ENCODE results near the gene HOXB6.

The HOXB6 gene

DNA sequence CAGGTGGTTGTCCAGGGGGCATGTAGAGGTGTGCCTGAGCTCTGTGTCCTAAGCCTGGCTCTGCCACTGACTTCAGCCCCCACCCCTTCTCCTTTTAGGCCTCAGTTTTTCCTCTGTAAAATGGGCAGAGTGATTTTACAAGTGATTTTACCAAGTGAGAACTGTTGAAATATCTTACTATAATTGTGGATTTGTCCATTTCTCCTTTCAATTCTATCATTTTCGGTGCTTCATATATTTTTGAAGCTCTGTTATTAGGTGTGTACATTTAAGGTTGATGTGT is 43.1 kb upstream of the HOXB6 start:
- CTCF ChIA-PET, result interaction anchor here (0.6 to 2.2 kb wide), 6 partner anchors 11 to 542 kb away, joined by 4 to 16 read pairs (median 6); no protein-coding TSS in a partner anchor
- Histone ChIP-seq H3K36me3 (ENCODE audit: control insufficient read depth in 2 of 2, insufficient read depth in 1 of 2, low read length in 2 of 2) (peaks cover 0 to 8% of the 10 kb centered on the region in 2 experiments; a peak in 1 of 3 replicates), H3K4me3 (ENCODE audit: low read depth, low read length) (peak overlapping the region; percentile 80), H3K4me1 (ENCODE audit: control insufficient read depth, insufficient read depth, low read length) (peaks cover 6% of the 10 kb centered on the region), H3K9me3 (ENCODE audit: control insufficient read depth, insufficient read depth, low read depth, low read length) (no peaks in the 10 kb centered on the region), H3K27ac (ENCODE audit: extremely low read depth, low read depth, low read length) (peak overlapping the region; percentile 93)
- TF ChIP-seq ZSCAN30 (tag by site-specific recombination; IDR thresholded peaks at IDR 0.05) (peak; percentile 16; the same call in 1 of the 2 replicates), ZNF248 (tag by site-specific recombination; IDR thresholded peaks at IDR 0.05) (no peak)
- TF ChIP-seq, protein P1, sequence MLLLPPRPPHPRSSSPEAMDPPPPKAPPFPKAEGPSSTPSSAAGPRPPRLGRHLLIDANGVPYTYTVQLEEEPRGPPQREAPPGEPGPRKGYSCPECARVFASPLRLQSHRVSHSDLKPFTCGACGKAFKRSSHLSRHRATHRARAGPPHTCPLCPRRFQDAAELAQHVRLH (tag by site-specific recombination; IDR thresholded peaks at IDR 0.05), result peak; percentile 73
- POLR2A ChIA-PET, result interaction anchor here (1.3 to 3.1 kb wide), 2 partner anchors 11 to 22 kb away, joined by 10 to 23 read pairs; partner anchors contain the start of gene HOXB9

DNA sequence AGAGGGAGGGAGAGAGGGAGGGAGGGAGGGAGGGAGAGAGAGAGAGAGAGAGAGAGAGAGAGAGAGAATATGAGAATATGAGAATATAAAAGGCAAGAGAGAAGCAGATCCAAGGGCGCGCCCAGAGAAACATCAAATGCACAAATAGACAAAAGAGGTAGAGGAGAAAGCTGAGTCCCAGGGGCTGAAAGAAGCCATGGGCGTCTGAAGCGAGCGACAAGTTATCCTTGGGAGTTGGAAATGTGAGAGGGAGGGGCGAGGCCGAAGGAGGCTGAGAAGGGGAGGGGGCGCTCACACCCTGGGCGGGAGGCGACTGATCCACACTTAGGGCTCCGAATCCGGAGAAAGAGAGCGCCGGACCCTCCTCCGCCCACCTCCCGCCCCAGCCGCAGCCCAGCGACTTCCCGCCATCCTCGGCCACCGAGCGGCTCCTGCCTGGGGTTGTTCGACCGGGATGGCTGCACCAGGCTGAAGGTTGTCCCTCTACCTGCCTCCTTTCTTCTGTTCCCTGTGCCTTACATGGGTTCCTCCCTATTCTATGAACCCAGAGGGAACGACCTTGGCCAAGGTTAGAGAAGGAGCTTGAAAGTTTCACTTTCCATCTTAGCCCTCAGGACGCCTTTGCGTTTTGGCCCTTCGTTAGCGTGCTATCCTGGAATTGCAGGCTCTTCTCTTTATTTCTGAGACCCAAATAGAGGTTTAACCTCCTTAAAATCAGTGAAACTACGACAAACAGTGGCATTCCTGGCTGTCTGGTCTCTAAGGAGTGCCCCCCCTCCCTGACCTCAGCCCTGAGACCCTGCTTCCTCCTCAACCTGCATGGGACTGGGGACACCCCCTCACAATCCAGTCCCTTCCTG is 42.5 kb upstream of the HOXB6 start:
- ChIA-PET CTCF (interaction anchor here (0.7 to 2.2 kb wide), 6 partner anchors 11 to 467 kb away, joined by 3 to 16 read pairs (median 6); no protein-coding TSS in a partner anchor), POLR2A (interaction anchor here (0.6 to 3.1 kb wide), 5 partner anchors 11 to 359 kb away, joined by 3 to 23 read pairs (median 5); partner anchors contain the start of gene HOXB9)
- peaks cover 0 to 14% of the 10 kb centered on the region in 2 experiments; a peak in 1 of 3 replicates for H3K36me3 ChIP-seq (ENCODE audit: control insufficient read depth in 2 of 2, insufficient read depth in 1 of 2, low read length in 2 of 2)
- H3K4me3 ChIP-seq (ENCODE audit: low read depth, low read length), result peak overlapping the region; percentile 80
- H3K4me1 ChIP-seq (ENCODE audit: control insufficient read depth, insufficient read depth, low read length), result peaks cover 6% of the 10 kb centered on the region
- H3K9me3 ChIP-seq (ENCODE audit: control insufficient read depth, insufficient read depth, low read depth, low read length), result no peaks in the 10 kb centered on the region
- H3K27ac ChIP-seq (ENCODE audit: extremely low read depth, low read depth, low read length), result peak overlapping the region; percentile 93
- TF ChIP-seq ZBTB17 (tag by site-specific recombination; IDR thresholded peaks at IDR 0.05), result peak; percentile 89
- TF ChIP-seq ZNF76 (tag by site-specific recombination; IDR thresholded peaks at IDR 0.05; ENCODE audit: borderline replicate concordance, low read depth), result peak; percentile 59; the same call in 1 of the 2 replicates
- no peak for TF ChIP-seq ZNF184 (tag by site-specific recombination; IDR thresholded peaks at IDR 0.05)
- 0 out of 2 replicates have a peak, but pooled peaks have one; percentile 13 for TF ChIP-seq ZNF146 (tag by site-specific recombination; IDR thresholded peaks at IDR 0.05)
- TF ChIP-seq ZNF48 (tag by site-specific recombination; IDR thresholded peaks at IDR 0.05), result no peak
- TF ChIP-seq ZFHX2 (tag by site-specific recombination; conservative IDR thresholded peaks at IDR 0.05), result peak; percentile 71
- no peak for TF ChIP-seq HOXA7 (CRISPR knock-in tag; IDR thresholded peaks at IDR 0.05; ENCODE audit: borderline replicate concordance)
- TF ChIP-seq, protein P2, sequence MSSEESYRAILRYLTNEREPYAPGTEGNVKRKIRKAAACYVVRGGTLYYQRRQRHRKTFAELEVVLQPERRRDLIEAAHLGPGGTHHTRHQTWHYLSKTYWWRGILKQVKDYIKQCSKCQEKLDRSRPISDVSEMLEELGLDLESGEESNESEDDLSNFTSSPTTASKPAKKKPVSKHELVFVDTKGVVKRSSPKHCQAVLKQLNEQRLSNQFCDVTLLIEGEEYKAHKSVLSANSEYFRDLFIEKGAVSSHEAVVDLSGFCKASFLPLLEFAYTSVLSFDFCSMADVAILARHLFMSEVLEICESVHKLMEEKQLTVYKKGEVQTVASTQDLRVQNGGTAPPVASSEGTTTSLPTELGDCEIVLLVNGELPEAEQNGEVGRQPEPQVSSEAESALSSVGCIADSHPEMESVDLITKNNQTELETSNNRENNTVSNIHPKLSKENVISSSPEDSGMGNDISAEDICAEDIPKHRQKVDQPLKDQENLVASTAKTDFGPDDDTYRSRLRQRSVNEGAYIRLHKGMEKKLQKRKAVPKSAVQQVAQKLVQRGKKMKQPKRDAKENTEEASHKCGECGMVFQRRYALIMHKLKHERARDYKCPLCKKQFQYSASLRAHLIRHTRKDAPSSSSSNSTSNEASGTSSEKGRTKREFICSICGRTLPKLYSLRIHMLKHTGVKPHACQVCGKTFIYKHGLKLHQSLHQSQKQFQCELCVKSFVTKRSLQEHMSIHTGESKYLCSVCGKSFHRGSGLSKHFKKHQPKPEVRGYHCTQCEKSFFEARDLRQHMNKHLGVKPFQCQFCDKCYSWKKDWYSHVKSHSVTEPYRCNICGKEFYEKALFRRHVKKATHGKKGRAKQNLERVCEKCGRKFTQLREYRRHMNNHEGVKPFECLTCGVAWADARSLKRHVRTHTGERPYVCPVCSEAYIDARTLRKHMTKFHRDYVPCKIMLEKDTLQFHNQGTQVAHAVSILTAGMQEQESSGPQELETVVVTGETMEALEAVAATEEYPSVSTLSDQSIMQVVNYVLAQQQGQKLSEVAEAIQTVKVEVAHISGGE (tag by site-specific recombination; conservative IDR thresholded peaks at IDR 0.05; ENCODE audit: low read depth), result 0 out of 2 replicates have a peak, but pooled peaks have one; percentile 23
- TF ChIP-seq, protein P3, sequence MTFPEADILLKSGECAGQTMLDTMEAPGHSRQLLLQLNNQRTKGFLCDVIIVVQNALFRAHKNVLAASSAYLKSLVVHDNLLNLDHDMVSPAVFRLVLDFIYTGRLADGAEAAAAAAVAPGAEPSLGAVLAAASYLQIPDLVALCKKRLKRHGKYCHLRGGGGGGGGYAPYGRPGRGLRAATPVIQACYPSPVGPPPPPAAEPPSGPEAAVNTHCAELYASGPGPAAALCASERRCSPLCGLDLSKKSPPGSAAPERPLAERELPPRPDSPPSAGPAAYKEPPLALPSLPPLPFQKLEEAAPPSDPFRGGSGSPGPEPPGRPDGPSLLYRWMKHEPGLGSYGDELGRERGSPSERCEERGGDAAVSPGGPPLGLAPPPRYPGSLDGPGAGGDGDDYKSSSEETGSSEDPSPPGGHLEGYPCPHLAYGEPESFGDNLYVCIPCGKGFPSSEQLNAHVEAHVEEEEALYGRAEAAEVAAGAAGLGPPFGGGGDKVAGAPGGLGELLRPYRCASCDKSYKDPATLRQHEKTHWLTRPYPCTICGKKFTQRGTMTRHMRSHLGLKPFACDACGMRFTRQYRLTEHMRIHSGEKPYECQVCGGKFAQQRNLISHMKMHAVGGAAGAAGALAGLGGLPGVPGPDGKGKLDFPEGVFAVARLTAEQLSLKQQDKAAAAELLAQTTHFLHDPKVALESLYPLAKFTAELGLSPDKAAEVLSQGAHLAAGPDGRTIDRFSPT (tag by site-specific recombination; IDR thresholded peaks at IDR 0.05), result no peak
- peak; percentile 86 for TF ChIP-seq SP2 (tag by site-specific recombination; IDR thresholded peaks at IDR 0.05)
- TF ChIP-seq ZIC2 (tag by site-specific recombination; IDR thresholded peaks at IDR 0.05), result no peak
- TF ChIP-seq, protein P4, sequence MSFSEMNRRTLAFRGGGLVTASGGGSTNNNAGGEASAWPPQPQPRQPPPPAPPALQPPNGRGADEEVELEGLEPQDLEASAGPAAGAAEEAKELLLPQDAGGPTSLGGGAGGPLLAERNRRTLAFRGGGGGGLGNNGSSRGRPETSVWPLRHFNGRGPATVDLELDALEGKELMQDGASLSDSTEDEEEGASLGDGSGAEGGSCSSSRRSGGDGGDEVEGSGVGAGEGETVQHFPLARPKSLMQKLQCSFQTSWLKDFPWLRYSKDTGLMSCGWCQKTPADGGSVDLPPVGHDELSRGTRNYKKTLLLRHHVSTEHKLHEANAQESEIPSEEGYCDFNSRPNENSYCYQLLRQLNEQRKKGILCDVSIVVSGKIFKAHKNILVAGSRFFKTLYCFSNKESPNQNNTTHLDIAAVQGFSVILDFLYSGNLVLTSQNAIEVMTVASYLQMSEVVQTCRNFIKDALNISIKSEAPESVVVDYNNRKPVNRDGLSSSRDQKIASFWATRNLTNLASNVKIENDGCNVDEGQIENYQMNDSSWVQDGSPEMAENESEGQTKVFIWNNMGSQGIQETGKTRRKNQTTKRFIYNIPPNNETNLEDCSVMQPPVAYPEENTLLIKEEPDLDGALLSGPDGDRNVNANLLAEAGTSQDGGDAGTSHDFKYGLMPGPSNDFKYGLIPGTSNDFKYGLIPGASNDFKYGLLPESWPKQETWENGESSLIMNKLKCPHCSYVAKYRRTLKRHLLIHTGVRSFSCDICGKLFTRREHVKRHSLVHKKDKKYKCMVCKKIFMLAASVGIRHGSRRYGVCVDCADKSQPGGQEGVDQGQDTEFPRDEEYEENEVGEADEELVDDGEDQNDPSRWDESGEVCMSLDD (tag by site-specific recombination; IDR thresholded peaks at IDR 0.05), result peak; percentile 24; the same call in 1 of the 2 replicates
- peak; percentile 56 for TF ChIP-seq SCRT2 (tag by site-specific recombination; IDR thresholded peaks at IDR 0.05)
- no peak for TF ChIP-seq ZNF544 (tag by site-specific recombination; IDR thresholded peaks at IDR 0.05)
- TF ChIP-seq, protein P5, sequence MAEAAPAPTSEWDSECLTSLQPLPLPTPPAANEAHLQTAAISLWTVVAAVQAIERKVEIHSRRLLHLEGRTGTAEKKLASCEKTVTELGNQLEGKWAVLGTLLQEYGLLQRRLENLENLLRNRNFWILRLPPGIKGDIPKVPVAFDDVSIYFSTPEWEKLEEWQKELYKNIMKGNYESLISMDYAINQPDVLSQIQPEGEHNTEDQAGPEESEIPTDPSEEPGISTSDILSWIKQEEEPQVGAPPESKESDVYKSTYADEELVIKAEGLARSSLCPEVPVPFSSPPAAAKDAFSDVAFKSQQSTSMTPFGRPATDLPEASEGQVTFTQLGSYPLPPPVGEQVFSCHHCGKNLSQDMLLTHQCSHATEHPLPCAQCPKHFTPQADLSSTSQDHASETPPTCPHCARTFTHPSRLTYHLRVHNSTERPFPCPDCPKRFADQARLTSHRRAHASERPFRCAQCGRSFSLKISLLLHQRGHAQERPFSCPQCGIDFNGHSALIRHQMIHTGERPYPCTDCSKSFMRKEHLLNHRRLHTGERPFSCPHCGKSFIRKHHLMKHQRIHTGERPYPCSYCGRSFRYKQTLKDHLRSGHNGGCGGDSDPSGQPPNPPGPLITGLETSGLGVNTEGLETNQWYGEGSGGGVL (tag by site-specific recombination; IDR thresholded peaks at IDR 0.05), result peak; percentile 37
- no peak; the same call in 1 of the 2 replicates for TF ChIP-seq ZNF2 (tag by site-specific recombination; IDR thresholded peaks at IDR 0.05)
- TF ChIP-seq ZSCAN30 (tag by site-specific recombination; IDR thresholded peaks at IDR 0.05), result 0 out of 2 replicates have a peak, but pooled peaks have one; percentile 24
- peak; percentile 60 for TF ChIP-seq KLF8 (tag by site-specific recombination; IDR thresholded peaks at IDR 0.05)
- TF ChIP-seq KLF9 (tag by site-specific recombination; IDR thresholded peaks at IDR 0.05; ENCODE audit: low read depth), result peak; percentile 54
- TF ChIP-seq ZNF391 (tag by site-specific recombination; IDR thresholded peaks at IDR 0.05; ENCODE audit: borderline replicate concordance, low read depth), result peak; percentile 65; the same call in 1 of the 2 replicates
